ENCODE measurements around the gene DEFB114. TPM values are rescaled to one million over a fixed set of nuclear protein-coding genes. Genes with fewer than 3 reads are reported as not detected.

Gene DEFB114
- total and polyA plus RNA-seq, 2 donors: not detected

GRCh38 chr6:49979584-49979983 is 15.6 kb upstream of the DEFB114 start:
- Histone ChIP-seq H3K9me3 (ENCODE audit: control insufficient read depth in 2 of 2, insufficient read depth in 1 of 2, low read length in 1 of 2) (no peaks in the 10 kb centered on the region), H3K27me3 (ENCODE audit: control insufficient read depth in 2 of 2, insufficient read depth in 1 of 2, low read length in 1 of 2) (no peaks in the 10 kb centered on the region), H3K4me1 (ENCODE audit: control insufficient read depth in 2 of 2, insufficient read depth in 2 of 2, low read length in 2 of 2) (no peaks in the 10 kb centered on the region), H3K27ac (ENCODE audit: low read depth in 1 of 2, low read length in 1 of 2) (no peak overlapping the region), H3K36me3 (ENCODE audit: control insufficient read depth in 2 of 2, insufficient read depth in 2 of 2, low read length in 1 of 2) (no peaks in the 10 kb centered on the region), H3K4me3 (ENCODE audit: low read length in 2 of 2) (no peak overlapping the region)
- WGBS: 58% methylated on average over 4 of the region's 4 CpGs
- peak in 1 of 9 donors; percentile 0 for DNase-seq (ENCODE audit: low read depth in 6 of 9, low spot score in 9 of 9)

- H3K27ac ChIP-seq (ENCODE audit: low read depth in 1 of 2, low read length in 1 of 2): no peak overlapping the region
- no peaks in the 10 kb centered on the region for H3K36me3 ChIP-seq (ENCODE audit: control insufficient read depth in 2 of 2, insufficient read depth in 2 of 2, low read length in 1 of 2)
- 37% methylated on average over 3 of the region's 3 CpGs for WGBS
- DNase-seq (ENCODE audit: low read depth in 6 of 9, low spot score in 9 of 9): peak in 1 of 9 donors; percentile 1
- no peaks in the 10 kb centered on the region for H3K9me3 ChIP-seq (ENCODE audit: control insufficient read depth in 2 of 2, insufficient read depth in 1 of 2, low read length in 1 of 2)
- H3K4me3 ChIP-seq (ENCODE audit: low read length in 2 of 2): no peak overlapping the region
- no peaks in the 10 kb centered on the region for H3K4me1 ChIP-seq (ENCODE audit: control insufficient read depth in 2 of 2, insufficient read depth in 2 of 2, low read length in 2 of 2)
- no peaks in the 10 kb centered on the region for H3K27me3 ChIP-seq (ENCODE audit: control insufficient read depth in 2 of 2, insufficient read depth in 1 of 2, low read length in 1 of 2)
Observed at GRCh38 chr6:49978332-49979226, 14.6 kb upstream of the DEFB114 start.

- Histone ChIP-seq H3K4me3 (ENCODE audit: low read length in 2 of 2) (no peak within 1 kb of the TSS), H3K9me3 (ENCODE audit: control insufficient read depth in 2 of 2, insufficient read depth in 1 of 2, low read length in 1 of 2) (no peaks in the 10 kb centered on the region), H3K36me3 (ENCODE audit: control insufficient read depth in 2 of 2, insufficient read depth in 2 of 2, low read length in 1 of 2) (no peaks in the 10 kb centered on the region), H3K27ac (ENCODE audit: low read depth in 1 of 2, low read length in 1 of 2) (no peak within 1 kb of the TSS), H3K27me3 (ENCODE audit: control insufficient read depth in 2 of 2, insufficient read depth in 1 of 2, low read length in 1 of 2) (no peaks in the 10 kb centered on the region), H3K4me1 (ENCODE audit: control insufficient read depth in 2 of 2, insufficient read depth in 2 of 2, low read length in 2 of 2) (no peaks in the 10 kb centered on the region)
- WGBS: 87% methylated on average over 2 of the region's 2 CpGs
- DNase-seq (ENCODE audit: low read depth in 6 of 9, low spot score in 9 of 9): no peak
Observed at GRCh38 chr6:49969605-49970004, 5.6 kb upstream of the DEFB114 start, which contains the start of gene DEFB113. DEFB113 (minus strand) TSS chr6:49969625; CDS start chr6:49969625, 0 bp downstream.

DNA sequence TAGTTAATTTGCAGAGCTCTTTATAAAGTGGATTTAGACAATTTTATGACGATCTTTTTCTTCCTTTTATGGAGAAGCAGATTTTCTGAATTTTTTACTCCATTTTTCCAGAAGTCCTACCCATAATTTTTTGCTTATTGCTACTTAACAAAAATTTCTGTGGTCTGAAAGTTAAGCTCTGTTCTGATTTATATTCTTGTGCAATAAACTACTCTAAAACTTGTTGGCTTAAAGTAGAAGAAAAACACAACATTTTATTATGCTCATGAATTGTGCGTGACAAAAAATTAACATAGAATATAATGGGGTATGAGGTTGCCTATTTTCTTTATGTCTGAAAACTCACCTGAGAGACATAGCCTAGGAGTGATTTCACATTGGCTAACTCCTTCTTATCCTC is 2.9 kb upstream of the DEFB114 start:
- no peak overlapping the region for H3K4me3 ChIP-seq (ENCODE audit: low read length in 2 of 2)
- no peaks in the 10 kb centered on the region for H3K36me3 ChIP-seq (ENCODE audit: control insufficient read depth in 2 of 2, insufficient read depth in 2 of 2, low read length in 1 of 2)
- H3K9me3 ChIP-seq (ENCODE audit: control insufficient read depth in 2 of 2, insufficient read depth in 1 of 2, low read length in 1 of 2): no peaks in the 10 kb centered on the region
- 75% methylated on average over 2 of the region's 2 CpGs for WGBS
- no peaks in the 10 kb centered on the region for H3K27me3 ChIP-seq (ENCODE audit: control insufficient read depth in 2 of 2, insufficient read depth in 1 of 2, low read length in 1 of 2)
- H3K27ac ChIP-seq (ENCODE audit: low read depth in 1 of 2, low read length in 1 of 2): no peak overlapping the region
- no peaks in the 10 kb centered on the region for H3K4me1 ChIP-seq (ENCODE audit: control insufficient read depth in 2 of 2, insufficient read depth in 2 of 2, low read length in 2 of 2)
- no peak for DNase-seq (ENCODE audit: low read depth in 6 of 9, low spot score in 9 of 9)

DNA sequence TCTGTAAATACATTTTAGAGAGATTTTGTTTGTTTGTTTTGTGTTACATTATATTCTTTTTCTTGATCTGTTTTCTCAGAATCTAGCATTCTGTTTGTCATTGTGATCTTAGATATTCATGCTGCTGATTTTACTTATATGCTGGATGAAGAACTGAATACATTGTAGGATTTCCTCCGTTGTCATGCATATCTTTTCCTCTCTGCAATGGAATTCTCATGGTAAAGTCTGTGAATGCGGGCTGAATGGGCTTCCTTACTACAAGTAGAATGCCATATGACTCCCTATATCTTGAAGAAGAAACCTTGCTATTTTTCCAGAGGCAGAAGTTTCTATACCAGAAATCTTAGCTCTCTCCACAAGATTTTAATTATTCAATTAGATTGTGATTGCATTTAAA is 2.4 kb upstream of the DEFB114 start:
- no peaks in the 10 kb centered on the region for H3K27me3 ChIP-seq (ENCODE audit: control insufficient read depth in 2 of 2, insufficient read depth in 1 of 2, low read length in 1 of 2)
- H3K4me1 ChIP-seq (ENCODE audit: control insufficient read depth in 2 of 2, insufficient read depth in 2 of 2, low read length in 2 of 2): no peaks in the 10 kb centered on the region
- H3K9me3 ChIP-seq (ENCODE audit: control insufficient read depth in 2 of 2, insufficient read depth in 1 of 2, low read length in 1 of 2): no peaks in the 10 kb centered on the region
- H3K36me3 ChIP-seq (ENCODE audit: control insufficient read depth in 2 of 2, insufficient read depth in 2 of 2, low read length in 1 of 2): no peaks in the 10 kb centered on the region
- no peak overlapping the region for H3K4me3 ChIP-seq (ENCODE audit: low read length in 2 of 2)
- no peak for DNase-seq (ENCODE audit: low read depth in 6 of 9, low spot score in 9 of 9)
- H3K27ac ChIP-seq (ENCODE audit: low read depth in 1 of 2, low read length in 1 of 2): no peak overlapping the region
- 55% methylated on average over 2 of the region's 2 CpGs for WGBS

GRCh38 chr6:49958180-49958579 is 5.8 kb downstream of the DEFB114 start:
- Histone ChIP-seq H3K4me1 (ENCODE audit: control insufficient read depth in 2 of 2, insufficient read depth in 2 of 2, low read length in 2 of 2) (no peaks in the 10 kb centered on the region), H3K27ac (ENCODE audit: low read depth in 1 of 2, low read length in 1 of 2) (no peak overlapping the region), H3K27me3 (ENCODE audit: control insufficient read depth in 2 of 2, insufficient read depth in 1 of 2, low read length in 1 of 2) (no peaks in the 10 kb centered on the region), H3K36me3 (ENCODE audit: control insufficient read depth in 2 of 2, insufficient read depth in 2 of 2, low read length in 1 of 2) (no peaks in the 10 kb centered on the region), H3K4me3 (ENCODE audit: low read length in 2 of 2) (no peak overlapping the region), H3K9me3 (ENCODE audit: control insufficient read depth in 2 of 2, insufficient read depth in 1 of 2, low read length in 1 of 2) (no peaks in the 10 kb centered on the region)
- no peak for DNase-seq (ENCODE audit: low read depth in 6 of 9, low spot score in 9 of 9)
- 87% methylated on average over 1 of the region's 1 CpG for WGBS

GRCh38 chr6:49955847-49956246 is 8.1 kb downstream of the DEFB114 start:
- no peaks in the 10 kb centered on the region for H3K36me3 ChIP-seq (ENCODE audit: control insufficient read depth in 2 of 2, insufficient read depth in 2 of 2, low read length in 1 of 2)
- H3K27me3 ChIP-seq (ENCODE audit: control insufficient read depth in 2 of 2, insufficient read depth in 1 of 2, low read length in 1 of 2): no peaks in the 10 kb centered on the region
- no peaks in the 10 kb centered on the region for H3K9me3 ChIP-seq (ENCODE audit: control insufficient read depth in 2 of 2, insufficient read depth in 1 of 2, low read length in 1 of 2)
- DNase-seq (ENCODE audit: low read depth in 6 of 9, low spot score in 9 of 9): no peak
- H3K4me3 ChIP-seq (ENCODE audit: low read length in 2 of 2): no peak overlapping the region
- no peak overlapping the region for H3K27ac ChIP-seq (ENCODE audit: low read depth in 1 of 2, low read length in 1 of 2)
- H3K4me1 ChIP-seq (ENCODE audit: control insufficient read depth in 2 of 2, insufficient read depth in 2 of 2, low read length in 2 of 2): no peaks in the 10 kb centered on the region

- 72% methylated on average over 2 of the region's 2 CpGs for WGBS
Observed at GRCh38 chr6:49951926-49952325, 12.0 kb downstream of the DEFB114 start.

DNA sequence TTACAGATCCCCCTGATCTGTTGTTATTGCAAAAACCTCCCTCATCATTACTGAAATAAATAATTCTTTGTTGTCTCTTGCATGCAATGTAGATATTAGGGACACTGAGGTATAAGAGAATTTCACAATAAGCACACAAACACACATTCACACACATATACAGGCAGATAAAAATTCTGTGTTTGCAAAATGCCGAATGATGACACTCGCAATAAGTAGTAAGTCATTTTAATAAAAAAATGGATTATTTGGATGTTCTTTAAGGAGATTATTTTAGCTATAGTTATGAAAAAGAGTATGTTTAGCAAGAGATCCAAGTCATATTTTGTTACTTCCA is 13.6 kb downstream of the DEFB114 start:
- WGBS: 98% methylated on average over 2 of the region's 2 CpGs
- no peaks in the 10 kb centered on the region for H3K4me1 ChIP-seq (ENCODE audit: control insufficient read depth in 2 of 2, insufficient read depth in 2 of 2, low read length in 2 of 2)

More at GRCh38 chr6:49951926-49952325, 12.0 kb downstream of the DEFB114 start:
- Histone ChIP-seq H3K36me3 (ENCODE audit: control insufficient read depth in 2 of 2, insufficient read depth in 2 of 2, low read length in 1 of 2) (no peaks in the 10 kb centered on the region), H3K27me3 (ENCODE audit: control insufficient read depth in 2 of 2, insufficient read depth in 1 of 2, low read length in 1 of 2) (no peaks in the 10 kb centered on the region), H3K4me3 (ENCODE audit: low read length in 2 of 2) (no peak overlapping the region), H3K9me3 (ENCODE audit: control insufficient read depth in 2 of 2, insufficient read depth in 1 of 2, low read length in 1 of 2) (no peaks in the 10 kb centered on the region), H3K27ac (ENCODE audit: low read depth in 1 of 2, low read length in 1 of 2) (no peak overlapping the region), H3K4me1 (ENCODE audit: control insufficient read depth in 2 of 2, insufficient read depth in 2 of 2, low read length in 2 of 2) (no peaks in the 10 kb centered on the region)
- no peak for DNase-seq (ENCODE audit: low read depth in 6 of 9, low spot score in 9 of 9)

More for the DNA sequence above, 13.6 kb downstream of the DEFB114 start:
- H3K9me3 ChIP-seq (ENCODE audit: control insufficient read depth in 2 of 2, insufficient read depth in 1 of 2, low read length in 1 of 2): no peaks in the 10 kb centered on the region
- no peak for DNase-seq (ENCODE audit: low read depth in 6 of 9, low spot score in 9 of 9)
- no peak overlapping the region for H3K27ac ChIP-seq (ENCODE audit: low read depth in 1 of 2, low read length in 1 of 2)
- no peak overlapping the region for H3K4me3 ChIP-seq (ENCODE audit: low read length in 2 of 2)
- no peaks in the 10 kb centered on the region for H3K27me3 ChIP-seq (ENCODE audit: control insufficient read depth in 2 of 2, insufficient read depth in 1 of 2, low read length in 1 of 2)
- no peaks in the 10 kb centered on the region for H3K36me3 ChIP-seq (ENCODE audit: control insufficient read depth in 2 of 2, insufficient read depth in 2 of 2, low read length in 1 of 2)
